HuH-7 (cell line): ENCODE measurements around the gene FAM47A.

Experiments
- DNase-seq: peaks from one replicate; pipeline ENCODE4 v3.0.0; 2011; ENCODE audit warnings: low spot score

The FAM47A gene

DNA sequence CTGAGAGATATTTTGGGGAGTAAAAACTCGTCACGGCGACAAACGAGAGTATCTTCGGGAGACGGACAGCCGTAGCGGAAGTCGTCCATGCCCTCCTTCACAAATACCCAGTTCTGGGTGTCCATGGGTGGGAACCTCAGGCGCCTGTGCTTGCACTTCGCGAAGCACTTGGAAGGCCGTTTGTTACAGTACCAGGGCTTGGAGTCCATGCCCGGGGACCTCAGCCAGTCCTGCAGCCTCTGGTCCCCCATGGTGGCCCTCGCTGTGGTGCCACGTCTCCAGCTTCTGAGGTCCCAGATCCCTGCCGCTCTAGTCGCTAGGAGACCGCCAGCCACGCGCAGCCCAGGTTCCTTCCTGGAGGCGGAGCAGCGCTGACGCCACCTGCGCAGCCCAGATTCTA, at the start of gene FAM47A:
FAM47A (minus strand) TSS at position 287 of the 400 bp plus-strand sequence; CDS start at position 251, 36 bp downstream.
- DNase-seq = no peak

DNA sequence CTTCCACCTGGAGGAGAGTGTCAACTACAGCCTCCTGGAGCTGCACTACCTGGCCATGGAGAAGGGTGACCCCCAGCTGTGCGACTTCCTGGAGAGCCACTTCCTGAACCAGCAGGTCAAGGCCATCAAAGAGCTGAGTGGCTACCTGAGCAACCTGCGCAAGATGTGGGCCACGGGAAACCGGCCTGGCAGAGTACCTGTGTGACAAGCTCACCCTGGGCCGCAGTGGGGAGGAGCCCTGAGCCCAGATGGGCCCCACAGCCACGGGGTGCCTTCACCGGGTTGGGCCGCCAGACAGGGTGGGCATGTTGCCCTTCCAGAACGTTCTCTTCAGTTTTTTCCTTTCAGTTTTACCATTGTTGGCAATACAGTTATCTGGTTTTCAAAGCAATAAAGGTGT, 15.2 kb upstream of the FAM47A start:
- no peak for DNase-seq

DNA sequence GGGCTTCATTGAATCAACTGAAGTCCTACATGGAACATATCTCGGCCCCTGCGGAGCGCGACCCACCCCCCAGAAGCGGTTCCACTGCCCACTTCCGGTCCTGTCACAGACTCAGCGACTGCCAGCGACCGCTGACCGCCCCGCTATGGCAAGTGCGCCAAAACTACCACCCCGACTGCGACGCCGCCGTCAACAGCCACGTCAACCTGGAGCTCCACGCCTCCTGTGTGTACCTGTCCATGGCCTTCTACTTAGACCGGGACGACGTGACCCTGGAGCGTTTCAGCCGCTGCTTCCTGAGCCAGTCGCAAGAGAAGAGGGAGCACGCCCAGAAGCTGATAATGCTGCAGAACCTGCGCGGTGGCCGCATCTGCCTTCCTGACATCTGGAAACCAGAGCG, 14.8 kb upstream of the FAM47A start:
- DNase-seq = no peak

DNA sequence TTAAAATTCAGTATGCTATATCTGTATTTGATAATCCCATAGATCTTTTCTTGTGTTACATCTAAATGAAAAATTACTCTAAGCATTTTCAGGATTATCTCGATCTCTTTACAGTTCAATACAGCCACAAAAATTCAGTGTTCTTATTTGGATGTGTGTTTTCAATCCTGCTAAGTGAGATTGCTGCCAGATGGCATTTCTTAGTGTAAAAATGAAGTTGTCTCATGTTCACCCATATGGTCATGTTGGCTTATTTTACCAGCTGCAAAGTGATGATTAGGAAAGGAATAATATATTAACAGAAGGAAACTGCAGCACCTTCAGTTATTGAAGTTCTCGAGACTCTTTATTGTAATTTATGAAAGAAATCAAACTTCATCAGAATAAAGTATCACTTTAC, 12.1 kb upstream of the FAM47A start:
- no peak for DNase-seq

DNA sequence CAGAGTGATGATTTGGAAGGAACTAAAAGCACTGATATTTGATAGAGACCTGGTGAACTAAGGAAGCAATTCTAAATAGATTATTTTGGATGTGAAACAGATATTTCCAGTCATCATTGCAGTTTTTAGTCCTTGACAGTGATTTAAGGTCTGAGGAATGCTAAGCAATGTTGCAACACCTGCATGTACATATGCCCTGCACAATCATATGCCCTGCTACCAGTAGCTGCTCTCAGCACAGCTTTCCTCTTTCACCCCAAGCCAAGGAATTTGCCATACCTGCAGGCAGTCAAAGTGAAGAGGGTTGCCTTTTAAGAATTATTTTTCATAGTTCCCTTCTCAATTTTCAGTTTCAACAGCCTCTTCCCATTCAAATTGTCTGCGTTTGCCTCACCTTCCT, 8.7 kb upstream of the FAM47A start:
- DNase-seq = no peak

DNA sequence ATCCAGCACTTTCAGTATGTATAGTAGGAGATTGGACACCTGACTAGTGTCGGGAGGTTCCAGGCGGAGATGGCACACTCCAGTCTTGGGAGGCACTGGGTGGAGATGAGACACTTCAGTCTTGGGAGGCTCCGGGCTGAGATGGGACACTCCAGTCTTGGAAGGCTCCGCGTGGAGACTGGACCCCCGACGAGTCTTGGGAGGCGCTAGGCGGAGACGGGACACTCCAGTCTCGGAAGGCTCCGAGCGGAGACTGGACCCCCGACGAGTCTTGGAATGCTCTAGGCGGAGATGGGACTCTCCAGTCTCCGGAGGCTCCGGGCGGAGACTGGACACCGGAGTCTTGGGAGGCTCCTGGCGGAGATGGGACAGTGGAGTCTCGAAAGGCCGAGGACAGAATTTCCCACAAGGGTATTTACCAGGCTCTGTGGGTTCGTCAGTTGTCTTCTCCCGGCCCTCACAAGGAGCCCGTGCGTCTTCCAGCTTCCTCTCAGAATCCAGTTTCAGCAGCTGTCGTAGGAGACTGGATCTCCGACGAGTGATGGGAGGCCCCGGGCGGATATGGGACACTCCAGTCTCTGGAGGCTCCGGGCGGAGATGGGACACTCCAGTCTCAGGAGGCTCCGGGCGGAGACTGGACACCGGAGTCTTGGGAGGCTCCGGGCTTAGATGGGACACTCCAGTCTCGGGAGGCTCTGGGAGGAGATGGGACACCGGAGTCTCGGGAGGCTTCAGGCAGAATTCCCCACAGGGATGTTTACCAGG, 952 bp downstream of the FAM47A start:
- no peak for DNase-seq

DNA sequence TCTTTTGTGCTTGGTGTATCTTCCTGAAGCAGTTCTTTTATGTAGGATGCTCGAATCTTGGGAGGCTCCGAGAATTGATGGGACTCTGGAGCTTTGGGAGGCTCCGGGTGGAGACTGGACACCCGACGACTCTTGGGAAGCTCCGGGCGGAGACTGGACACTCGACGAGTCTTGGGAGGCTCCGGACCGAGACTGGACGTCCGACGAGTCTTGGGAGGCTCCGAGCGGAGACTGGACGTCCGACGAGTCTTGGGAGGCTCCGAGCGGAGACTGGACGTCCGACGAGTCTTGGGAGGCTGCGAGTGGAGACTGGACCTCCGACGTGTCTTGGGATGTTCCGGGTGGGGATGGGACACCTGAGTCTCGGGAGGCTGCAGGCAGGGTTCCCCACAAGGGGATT, 1.6 kb downstream of the FAM47A start:
- no peak for DNase-seq

DNA sequence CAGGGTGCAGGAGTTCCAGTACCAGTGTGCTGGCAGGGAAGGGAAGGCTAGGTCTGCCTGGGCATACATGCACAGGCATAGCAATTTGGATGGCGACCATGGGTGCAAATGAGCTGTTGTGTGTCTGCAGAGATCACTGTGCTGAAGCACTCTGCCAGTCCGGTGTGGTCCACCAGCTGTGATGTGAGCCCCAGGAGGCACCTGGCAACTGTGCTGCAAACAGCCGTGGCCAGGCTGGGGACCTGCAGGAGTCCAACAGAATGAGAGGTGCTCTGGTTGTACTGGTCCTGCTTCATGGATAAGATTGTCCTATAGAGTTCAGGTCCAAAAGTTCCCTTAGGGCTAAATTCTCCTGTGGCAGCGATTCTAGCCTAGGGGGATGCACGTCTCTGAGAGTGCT, 6.1 kb downstream of the FAM47A start:
- no peak for DNase-seq

DNA sequence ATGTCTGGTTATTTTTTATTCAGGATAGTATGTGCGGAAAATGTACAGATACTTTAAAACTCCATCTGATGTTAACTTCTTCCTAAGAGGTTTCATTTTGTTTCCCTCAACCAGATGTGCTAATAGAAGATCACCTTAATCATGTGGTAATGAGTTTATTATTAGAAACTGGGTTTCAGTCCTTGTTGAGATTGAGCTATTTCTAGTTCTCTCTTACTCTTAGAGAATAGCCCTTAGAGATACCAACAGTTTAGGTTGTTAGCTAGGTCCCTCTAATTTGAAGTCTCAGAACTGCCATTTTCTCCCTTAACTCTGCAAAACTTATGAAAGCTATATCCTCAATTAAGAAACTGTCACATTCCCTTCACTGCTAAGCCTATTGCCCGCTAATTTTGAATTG, 13.0 kb downstream of the FAM47A start:
- DNase-seq = no peak

DNA sequence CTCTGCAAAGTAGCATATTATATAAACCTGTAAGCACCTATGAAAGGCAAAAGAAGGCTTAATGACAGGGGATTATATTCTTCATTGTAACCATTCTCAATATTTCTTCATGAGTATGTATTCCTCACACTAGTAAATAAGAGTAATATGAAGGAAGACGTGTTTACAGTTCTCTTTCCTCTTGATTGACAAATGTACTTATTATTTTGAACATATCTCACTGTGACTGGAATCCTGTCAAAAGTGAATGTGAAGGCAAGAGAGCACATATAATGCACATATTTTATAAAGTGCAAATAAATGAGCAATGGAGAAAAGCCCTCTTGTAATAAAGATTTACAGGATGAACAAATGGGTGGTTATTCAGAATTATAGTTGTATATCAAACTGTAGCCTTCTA, 19.7 kb downstream of the FAM47A start:
- no peak for DNase-seq
